NCI-H82 (cell line): Measurements from ENCODE around the gene EAF1.
"Not testable (repeated sequence)": the region's sequence is repeated elsewhere in the genome, so short reads cannot be mapped to it uniquely, and the experiment has no call there.

Experiments used
- DNase-seq: peaks from one replicate; lab custom pipeline; 2025; lab: John Stamatoyannopoulos, UW

EAF1 gene

DNA sequence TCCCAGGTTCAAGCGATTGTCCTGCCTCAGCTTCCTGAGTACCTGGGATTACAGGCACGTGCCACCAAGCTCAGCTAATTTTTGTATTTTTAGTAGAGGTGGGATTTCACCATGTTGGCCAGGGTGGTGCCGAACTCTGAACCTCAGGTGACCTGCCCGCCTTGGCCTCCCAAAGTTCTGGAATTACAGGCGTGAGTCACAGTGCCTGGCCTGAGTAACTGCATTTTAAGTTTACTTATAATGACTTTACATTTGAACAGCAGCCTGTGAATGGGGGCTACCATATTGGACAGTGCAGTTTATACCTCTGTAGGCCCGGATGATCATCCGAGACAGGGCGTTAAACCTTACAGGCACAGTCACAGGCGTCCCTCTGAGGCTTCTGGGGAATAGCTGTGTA lies 24.8 kb downstream of the EAF1 start:
- no peak for DNase-seq

DNA sequence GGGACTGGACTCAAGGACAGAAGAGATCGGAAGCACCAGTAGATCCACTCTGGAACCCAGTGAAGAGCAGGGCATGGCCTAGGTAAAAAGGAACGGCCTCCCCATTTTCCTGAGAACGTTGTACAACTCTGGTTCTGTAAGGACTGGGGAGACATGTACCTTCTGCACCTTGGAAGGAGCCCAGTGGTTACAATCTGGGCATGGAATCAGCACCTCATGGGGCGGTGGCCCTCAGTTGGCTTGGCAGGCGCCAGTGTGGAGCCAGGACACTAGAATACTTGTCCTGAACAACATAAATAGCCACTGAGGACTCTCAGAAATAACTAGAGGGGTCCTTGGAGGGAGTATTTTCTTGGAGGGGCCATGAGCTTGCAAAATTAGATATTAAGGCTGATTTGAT lies 25.6 kb downstream of the EAF1 start:
- DNase-seq, result no peak

DNA sequence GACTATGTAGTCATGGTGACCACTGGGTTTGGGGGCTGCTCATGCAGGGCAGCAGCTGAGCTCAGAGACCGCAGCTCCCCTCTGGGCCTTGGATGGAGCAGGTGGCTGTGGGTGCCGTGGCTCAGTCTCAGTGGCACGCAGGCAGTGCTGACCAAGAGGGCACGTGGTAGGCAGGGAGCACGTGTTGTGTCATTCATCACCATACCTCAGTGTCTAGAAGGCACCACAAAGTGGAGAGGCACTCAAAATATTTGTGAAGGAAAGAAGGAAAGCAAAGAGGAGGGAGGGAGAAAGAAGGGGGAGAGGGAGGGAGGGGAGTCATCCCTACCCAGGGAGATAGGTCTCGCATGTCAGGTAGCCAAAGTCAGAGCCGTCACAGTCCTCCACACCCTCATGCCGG lies 26.1 kb downstream of the EAF1 start:
- no peak for DNase-seq

DNA sequence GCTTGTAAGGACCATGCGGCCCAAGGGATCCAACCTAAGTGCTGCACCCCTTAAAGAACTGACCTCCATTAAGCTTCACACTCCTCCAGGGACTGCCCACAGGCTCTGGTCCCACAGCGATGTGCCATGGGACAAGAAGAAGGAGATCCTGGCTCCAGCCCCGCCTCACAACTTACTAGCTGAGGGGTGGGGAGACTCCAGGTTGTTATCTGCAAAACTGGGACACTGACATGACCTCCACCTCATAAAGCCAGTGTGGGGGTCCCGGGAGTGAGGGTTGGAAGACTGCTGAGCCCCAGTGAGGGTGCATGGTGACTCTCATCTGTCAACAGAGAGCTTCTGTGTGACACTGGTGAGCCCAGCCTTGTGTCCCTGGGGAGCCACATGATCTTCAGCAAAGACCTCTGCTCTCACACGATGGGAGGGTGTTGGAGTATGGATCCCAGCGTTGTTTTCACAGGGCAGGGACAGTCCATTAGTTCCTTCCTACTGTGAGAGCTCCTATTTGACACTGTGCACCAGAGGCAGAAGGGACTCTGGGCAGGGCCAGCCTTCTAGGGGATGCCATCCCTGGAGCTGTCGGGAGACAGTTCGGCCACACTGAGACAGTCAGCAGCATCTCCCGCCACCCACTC lies 26.7 kb downstream of the EAF1 start:
- DNase-seq, result no peak

DNA sequence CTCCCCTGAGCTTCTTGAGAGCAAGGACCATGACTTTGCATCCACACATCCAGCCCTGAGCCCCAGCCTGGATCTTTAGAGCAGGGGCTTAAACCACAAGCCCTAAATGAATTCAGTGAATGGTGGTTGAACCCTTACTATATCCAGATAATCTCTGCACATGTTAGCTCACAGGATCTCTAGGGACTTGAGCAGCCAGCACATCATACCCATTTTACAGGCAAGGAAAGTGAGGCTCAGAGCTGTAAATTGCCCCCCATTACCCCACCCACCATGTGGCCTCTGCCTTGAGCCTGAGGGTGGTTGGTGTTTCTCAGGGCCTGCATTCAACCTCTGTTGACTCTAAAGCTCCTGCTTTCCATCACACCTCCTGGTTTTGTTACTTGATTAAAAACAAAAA lies 27.6 kb downstream of the EAF1 start:
- DNase-seq, result no peak

DNA sequence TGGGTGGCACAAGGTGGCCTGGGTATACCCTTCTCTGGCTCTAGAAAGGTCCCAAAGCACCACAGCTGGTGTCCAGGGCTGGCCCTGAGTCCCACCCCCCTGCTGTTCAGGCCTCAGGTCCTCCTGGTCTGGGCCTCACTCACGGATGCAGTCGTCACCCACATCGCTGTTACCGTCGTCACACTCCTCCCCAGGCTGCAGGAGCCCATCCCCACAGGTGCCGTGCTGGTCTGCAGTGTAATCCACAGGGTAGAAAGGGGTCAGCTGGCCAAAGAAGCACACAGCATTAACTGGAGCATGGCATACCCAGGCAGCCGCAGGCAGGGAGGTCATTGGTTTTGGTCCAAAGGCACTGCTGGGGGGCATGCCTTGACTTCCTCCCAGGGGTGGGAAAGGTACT lies 28.4 kb downstream of the EAF1 start:
- no peak for DNase-seq

DNA sequence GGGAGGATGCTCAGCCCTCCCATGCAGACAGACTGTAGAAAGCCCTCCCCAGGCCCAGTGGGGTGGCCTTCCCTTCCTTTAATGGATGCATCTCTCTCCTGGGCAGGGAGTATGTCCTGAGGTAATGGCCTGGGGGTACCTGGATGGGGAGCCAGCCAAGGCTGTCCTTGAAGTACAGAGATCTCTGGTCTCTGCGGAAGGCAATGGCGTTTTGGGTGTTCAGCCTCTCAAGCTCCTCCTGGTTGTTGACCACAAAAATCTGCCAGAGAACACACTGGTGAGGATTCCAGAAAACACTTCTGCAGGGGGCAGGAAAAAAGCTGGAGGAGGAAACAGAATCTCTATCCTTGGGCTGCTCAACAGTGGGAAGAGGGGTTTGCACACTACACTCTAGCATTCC lies 28.9 kb downstream of the EAF1 start:
- DNase-seq, result no peak

DNA sequence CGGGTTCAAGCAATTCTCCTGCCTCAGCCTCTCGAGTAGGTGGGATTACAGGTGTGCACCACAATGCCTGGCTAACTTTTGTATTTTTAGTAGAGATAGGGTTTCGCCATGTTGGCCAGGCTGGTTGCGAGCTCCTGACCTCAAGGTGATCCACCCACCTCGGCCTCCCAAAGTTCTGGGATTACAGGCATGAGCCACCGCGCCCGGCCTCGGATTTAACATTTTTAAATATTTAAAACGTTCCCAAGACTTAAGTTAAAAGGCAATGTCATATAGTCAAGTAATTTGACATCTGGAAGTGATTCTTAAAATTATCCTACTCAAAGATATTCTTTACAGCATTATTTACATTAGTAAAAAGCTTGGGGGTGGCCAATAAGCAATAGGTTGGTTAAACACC lies 29.5 kb downstream of the EAF1 start:
- DNase-seq, result not testable (repeated sequence)

DNA sequence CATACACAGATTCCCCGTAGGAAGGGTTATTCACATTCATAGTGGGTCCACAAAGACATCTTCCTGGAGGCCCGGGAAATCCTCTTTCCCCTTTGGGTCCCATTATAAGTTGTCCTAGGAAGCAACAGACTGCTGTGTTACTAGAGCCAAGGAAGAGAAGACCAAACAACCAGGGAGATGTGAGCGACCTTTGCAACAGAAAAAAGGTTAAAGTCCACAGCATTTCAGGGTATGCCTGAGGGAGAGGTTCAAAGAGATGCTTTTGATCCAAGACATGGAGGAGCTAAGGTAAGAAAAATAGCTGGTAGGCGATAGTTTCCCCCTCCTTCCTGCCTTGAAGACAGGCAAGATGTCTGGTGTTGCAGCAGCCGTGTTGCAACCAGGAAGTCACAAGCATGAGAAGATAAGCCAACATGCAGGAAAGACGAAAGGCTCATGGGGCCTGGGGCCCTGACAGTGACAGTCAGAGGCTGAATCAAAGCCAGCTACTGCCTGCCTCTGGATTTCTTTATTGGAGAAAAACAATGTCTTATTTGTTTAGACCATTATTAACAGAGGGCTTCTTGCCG lies 30.9 kb downstream of the EAF1 start:
- no peak for DNase-seq

DNA sequence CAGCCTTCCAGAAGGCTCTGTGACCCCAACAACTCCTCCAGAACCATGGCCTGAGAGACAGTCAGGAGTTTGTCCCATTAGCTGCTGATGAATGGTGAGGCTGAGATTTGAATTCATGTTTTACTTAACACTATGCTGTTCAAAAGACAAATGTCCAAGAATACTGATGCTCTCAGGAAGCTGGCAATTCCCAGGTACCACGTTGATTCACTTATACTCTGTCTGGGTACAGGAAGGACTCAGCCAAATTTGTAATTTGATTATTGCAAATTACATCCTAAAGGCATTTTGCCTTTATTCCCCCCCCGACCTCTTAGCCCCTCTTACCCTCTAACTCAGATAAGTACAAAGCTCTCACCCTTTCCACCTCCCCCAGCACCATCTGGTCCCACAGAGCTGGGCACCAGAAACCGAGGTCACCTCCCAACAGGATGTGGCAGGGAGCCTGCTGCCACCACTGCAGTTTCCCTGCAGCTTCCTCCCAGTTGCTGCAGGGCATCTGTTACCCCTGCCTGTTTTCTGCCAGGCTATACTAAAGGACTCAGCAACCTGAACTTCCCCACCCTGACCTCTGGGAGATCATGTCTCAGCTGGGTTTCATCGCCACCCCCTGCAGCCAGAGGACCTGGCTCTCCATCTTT lies 33.6 kb downstream of the EAF1 start:
- DNase-seq, result peak; percentile 82

DNA sequence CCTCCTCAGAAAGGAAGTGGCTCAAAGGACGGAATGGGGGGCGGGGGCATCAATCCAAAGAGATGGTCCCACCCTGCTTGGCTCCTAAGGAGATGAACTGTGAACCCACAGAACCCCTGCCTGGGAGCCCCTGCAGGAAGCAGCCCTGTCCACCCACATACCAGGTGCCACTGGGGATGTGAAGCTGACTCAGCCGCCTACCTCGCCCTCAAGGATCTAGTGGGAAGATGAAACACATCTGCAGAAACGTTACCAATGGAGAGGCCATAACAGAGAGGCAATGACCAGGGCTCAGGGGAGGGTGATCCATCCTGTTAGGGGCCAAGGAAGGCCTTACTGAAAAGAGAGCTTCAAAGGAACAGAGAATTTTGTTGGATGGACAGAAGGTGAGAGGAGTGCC lies 35.1 kb downstream of the EAF1 start:
- DNase-seq, result no peak

DNA sequence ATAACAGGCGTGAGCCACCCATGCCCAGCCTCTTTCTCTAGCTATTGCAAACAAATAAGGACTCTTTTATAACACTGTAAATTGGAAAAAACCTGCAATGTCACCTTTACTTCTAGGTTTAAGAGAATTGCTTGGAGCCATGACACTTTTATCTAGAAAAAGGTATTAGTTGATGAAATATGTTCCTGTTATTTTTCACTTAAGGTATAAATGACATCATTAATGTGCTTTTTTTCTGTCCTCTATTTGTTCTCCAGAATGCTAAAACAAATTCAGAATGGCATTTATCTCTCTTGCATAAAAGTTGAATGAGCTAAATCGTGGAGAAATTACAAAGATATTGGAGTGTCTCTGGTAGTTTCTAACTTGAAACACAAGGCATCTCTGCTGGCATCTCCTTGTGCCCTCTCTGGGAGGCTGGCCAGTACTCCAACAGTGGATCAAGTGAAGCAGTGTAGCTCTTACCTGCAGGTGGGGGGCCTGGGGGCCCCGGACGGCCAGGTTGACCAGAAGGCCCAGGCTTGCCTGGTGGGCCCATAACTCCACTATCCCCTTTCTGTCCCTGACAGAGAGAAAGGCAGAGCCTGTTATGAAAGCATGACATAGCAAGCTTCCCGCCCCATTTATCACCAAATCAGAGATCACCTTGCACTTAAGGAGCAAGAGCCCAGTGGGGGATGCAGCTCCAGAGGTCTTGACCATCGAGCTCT lies 38.6 kb downstream of the EAF1 start:
- no peak for DNase-seq

DNA sequence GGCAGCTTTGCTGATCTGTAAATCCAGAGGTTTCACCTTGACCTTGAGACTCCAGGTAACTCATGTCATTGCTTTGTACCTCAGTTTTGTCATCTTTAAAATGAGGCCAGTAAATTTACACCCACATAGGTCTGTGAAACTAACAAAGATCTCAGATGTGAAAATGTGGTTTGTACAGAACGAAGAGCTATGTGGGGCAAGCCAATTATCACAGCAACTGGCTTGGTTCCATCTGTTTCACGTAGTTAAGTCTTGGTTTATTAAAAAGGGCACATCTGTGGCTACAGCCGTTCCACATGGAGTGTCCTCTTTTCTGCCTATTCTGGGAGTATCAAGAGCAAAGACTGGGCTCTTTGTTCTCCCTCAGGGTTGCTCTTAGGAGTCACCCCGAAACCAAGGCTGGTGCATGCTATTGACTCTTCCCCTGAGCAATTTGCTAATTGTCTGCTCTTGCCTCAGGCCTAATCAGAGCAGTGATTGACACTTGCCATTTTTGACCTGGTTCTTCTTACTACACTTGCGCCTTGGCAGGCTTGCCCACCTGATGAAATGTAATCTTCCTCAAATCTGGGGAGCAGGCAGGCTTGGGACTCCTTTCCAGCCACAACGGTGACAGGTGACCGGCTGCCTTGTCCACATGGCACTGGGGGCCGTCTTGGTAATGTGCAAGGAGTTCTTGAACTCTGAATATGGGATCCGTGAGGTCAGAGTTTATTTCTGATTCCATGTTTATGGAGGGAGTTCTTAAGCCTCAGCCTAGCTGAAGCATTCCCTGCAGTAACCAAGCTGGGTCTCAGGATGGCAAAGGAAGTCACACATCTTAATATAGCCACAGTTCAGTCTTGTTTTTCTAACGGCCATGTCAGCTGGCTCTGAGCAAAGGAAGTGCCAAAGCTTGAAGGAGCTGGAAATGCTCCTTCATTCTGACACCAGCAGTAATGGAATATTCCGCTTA lies 40.1 kb downstream of the EAF1 start:
- peak; percentile 84 for DNase-seq

DNA sequence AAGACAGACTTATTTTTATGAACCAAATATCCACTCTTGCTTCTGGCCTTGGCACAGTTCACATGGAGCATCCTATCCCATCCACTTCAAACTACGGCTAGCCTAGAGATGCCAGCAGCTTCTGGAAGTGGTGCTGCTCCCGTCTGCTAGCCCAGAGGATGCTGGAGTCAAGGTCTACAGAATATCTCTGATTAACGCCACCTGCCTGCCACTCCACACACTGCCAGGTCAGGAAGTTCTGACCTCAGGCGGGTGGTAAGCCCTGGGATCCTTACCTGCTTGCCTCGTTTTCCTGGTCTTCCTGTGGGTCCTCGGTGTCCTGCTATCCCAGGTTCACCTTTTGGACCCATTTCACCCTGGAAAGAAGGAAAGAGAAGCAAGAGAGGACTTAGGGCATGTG lies 42.9 kb downstream of the EAF1 start:
- no peak for DNase-seq

DNA sequence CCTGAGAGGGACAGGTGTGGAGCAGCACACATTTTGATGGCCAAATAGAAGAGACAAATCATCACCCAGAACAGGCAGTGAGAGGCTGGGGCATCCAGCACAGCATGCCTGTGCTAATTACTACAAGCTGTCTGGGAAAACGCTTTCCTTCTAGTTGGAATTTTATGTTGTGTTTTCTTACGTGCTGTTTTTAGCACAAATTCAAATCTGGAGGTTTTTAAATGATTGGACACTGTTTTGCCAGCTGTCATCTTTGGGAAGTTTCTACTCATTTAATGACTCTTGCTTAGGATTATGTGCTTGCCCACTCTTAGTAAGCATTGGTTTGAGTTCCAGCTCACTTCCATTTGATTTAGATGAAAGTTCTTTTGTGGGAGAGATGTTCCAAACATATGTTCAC lies 43.5 kb downstream of the EAF1 start:
- no peak for DNase-seq

DNA sequence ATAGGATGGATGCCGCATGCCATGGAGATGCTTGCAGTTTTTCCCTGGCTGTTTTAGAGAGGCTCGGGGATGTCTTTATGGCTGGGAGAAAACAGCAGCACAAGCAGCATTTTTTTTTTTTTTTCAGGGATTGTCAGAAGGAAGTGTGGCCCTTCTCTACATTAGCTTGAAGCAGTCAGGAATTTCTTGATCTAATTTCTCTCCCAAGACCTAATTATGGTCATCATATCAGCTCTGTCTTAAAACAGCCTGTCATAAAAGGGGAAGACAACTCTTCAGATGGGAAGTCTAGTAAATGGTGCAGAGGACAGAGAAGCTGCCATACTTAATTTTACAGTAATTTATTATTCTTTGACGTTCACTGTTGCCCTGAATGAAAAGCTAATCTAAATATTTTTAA lies 44.5 kb downstream of the EAF1 start:
- no peak for DNase-seq

DNA sequence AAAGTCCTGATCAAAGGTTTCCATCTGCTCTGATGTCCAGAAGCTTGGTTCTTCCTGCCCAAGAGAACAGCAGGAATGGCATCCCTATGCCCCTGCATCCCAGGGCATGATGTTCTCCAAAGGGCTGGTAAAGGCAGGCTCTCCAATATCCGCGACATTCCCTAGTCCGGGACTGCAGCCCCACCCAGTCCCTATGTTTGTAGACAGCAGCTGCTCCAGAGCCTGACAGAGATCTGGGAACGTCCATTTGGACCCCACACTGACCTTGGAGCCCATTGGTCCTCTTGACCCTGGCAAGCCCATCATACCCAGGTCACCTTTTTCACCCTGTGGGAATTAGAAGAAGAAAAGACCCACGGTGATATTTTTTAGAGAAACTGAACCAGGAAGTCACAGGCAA lies 47.8 kb downstream of the EAF1 start:
- DNase-seq, result no peak

DNA sequence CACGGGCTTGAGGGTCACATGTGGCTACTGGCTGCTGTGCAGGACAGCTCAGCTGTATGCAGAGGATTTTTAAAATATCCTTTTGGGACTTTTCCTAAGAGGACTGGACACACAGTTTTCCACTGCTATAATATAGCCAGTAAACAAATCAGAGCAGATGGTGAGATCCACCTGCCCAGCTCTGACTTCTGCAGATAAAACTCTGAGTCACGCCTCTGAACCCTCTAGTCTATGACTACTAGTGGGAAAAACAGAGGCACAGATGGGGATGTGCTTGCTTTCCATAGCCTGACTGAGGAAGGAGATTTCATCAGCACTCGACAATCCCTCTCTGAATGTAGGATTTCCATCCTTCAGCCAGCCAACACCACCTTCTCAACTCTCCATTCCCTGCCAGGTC lies 49.0 kb downstream of the EAF1 start:
- peak; percentile 80 for DNase-seq

DNA sequence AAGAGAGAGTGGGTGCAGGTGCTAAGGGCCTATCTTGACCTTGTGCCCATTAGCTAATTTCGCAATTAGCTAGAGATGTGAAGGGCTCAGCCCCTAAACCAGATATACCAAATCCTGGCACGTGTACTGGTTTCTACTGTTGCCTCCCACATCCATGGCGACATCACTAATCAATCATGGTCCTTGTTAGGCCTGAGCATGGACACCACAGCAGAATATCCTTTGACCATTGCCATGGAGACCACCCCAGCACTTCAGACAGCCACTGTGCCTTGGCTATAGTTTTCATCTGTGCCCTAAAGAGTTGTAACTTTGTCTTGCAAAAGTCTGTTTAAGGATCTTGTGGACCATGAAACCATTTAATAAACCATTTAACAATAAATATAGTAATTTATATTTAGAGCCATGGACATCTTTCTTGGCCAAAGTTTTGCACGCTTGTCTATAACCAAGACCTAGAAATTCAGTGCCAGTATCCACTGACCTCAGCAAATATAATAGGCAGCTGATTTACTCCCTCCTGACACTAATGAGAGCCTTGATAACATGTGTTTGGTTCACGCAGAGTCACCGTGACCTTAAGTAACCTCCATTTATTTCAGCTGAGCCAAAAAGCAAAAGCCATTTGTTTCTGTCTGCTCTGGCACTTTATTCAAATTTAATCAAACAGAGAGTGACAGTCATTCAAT lies 50.7 kb downstream of the EAF1 start:
- DNase-seq, result no peak

DNA sequence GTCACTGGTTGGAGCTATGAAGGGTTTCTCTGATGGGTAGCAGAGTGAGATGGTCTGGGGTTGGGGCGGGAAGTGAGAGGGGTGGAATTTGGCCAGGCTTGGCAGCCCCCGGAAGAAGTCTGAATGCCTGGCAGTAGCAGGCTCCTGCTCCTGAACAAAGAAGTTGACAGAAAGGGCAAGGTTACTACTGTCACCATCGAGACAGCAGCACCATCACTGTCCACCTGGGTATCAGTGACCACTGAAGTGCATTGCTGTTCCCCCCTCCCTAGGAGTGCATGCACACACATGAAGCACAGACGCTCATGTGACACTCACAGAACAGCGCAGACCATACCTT lies 51.2 kb downstream of the EAF1 start:
- no peak for DNase-seq

DNA sequence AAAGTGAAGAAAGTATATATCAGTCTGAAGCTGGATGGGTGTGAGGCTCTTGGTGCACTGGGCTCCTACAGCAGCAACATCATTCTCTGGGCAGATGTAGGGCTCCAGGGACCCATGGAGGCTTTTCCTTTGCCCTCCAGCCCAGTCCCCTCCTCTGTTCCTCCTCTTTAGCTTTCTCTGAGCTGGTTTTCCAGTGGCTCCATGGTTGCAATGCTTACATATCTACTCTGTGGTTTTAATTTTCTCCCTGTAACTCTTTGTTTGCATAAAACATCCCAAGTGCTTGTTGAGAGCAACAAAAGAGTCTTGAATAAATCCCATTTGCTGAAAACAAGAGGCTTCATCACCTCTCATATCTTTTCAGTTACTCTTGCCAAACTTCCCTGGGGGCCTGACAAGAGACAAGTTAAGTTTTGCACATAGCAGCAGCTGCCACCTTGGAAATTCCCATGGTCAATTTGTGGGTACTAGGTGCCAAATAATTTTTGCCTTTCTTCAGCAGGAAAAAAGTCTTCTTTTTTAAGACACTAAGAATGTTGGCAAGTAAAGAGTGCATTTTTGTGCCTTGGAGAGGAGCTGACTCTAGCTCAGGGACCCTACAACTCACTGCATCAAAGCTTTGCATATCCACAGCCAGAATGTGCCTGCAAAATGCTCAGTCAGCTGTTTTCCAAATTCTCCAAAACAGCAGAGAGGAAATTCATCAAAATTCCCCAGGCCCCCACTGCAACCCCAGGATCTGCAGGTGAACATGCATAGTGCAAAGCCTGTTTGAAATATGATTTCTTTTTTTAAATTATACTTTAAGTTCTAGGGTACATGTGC lies 52.2 kb downstream of the EAF1 start:
- DNase-seq, result no peak
